Measurements from ENCODE around the gene GRIK3.

Gene GRIK3

GRCh38 chr1:36814774-36815173, 219.5 kb downstream of the GRIK3 start:
- Histone ChIP-seq H3K4me3 (ENCODE audit: low read length) (no peak overlapping the region), H3K4me1 (ENCODE audit: control insufficient read depth, low read length) (no peaks in the 10 kb centered on the region), H3K36me3 (ENCODE audit: control insufficient read depth, low read length) (no peaks in the 10 kb centered on the region), H3K27me3 (ENCODE audit: control insufficient read depth, low read length) (peaks cover 23% of the 10 kb centered on the region), H3F3A (ENCODE audit: control insufficient read depth, insufficient read depth) (no peaks in the 10 kb centered on the region), H4K20me1 (ENCODE audit: control insufficient read depth, insufficient read depth, low read depth, low read length) (no peaks in the 10 kb centered on the region), H3K9me2 (replicated peaks; ENCODE audit: control insufficient read depth, low read length) (no peaks in the 10 kb centered on the region), H3K27ac (ENCODE audit: low read depth, low read length) (no peak overlapping the region), H3K79me2 (ENCODE audit: control insufficient read depth, low read length) (no peaks in the 10 kb centered on the region), H3K4me2 (ENCODE audit: low read length) (no peak overlapping the region), H3K9me3 (ENCODE audit: control insufficient read depth, insufficient read depth, low read length) (no peaks in the 10 kb centered on the region)
- TF ChIP-seq EZH2phosphoT487 (IDR thresholded peaks at IDR 0.05; ENCODE audit: borderline replicate concordance, low read length) (no peak), CTCF (IDR thresholded peaks at IDR 0.05; ENCODE audit: low read depth, low read length, poor library complexity, severe bottlenecking) (no peak)

GRCh38 chr1:36814083-36814482, 220.2 kb downstream of the GRIK3 start:
- Histone ChIP-seq H3K27ac (ENCODE audit: low read depth, low read length) (no peak overlapping the region), H3K4me1 (ENCODE audit: control insufficient read depth, low read length) (no peaks in the 10 kb centered on the region), H3F3A (ENCODE audit: control insufficient read depth, insufficient read depth) (no peaks in the 10 kb centered on the region), H3K9me3 (ENCODE audit: control insufficient read depth, insufficient read depth, low read length) (no peaks in the 10 kb centered on the region), H3K4me2 (ENCODE audit: low read length) (no peak overlapping the region), H3K27me3 (ENCODE audit: control insufficient read depth, low read length) (peaks cover 28% of the 10 kb centered on the region), H3K9me2 (replicated peaks; ENCODE audit: control insufficient read depth, low read length) (no peaks in the 10 kb centered on the region), H3K4me3 (ENCODE audit: low read length) (no peak overlapping the region), H3K79me2 (ENCODE audit: control insufficient read depth, low read length) (no peaks in the 10 kb centered on the region), H4K20me1 (ENCODE audit: control insufficient read depth, insufficient read depth, low read depth, low read length) (no peaks in the 10 kb centered on the region), H3K36me3 (ENCODE audit: control insufficient read depth, low read length) (no peaks in the 10 kb centered on the region)
- no peak for TF ChIP-seq EZH2phosphoT487 (IDR thresholded peaks at IDR 0.05; ENCODE audit: borderline replicate concordance, low read length)
- no peak for TF ChIP-seq CTCF (IDR thresholded peaks at IDR 0.05; ENCODE audit: low read depth, low read length, poor library complexity, severe bottlenecking)

- Histone ChIP-seq H3K4me2 (ENCODE audit: low read length) (no peak overlapping the region), H3K27me3 (ENCODE audit: control insufficient read depth, low read length) (peaks cover 15% of the 10 kb centered on the region; the same call in 1 of the 2 replicates), H3K36me3 (ENCODE audit: control insufficient read depth, low read length) (no peaks in the 10 kb centered on the region), H3K4me3 (ENCODE audit: low read length) (no peak overlapping the region), H3F3A (ENCODE audit: control insufficient read depth, insufficient read depth) (no peaks in the 10 kb centered on the region), H3K9me2 (replicated peaks; ENCODE audit: control insufficient read depth, low read length) (no peaks in the 10 kb centered on the region), H4K20me1 (ENCODE audit: control insufficient read depth, insufficient read depth, low read depth, low read length) (no peaks in the 10 kb centered on the region), H3K79me2 (ENCODE audit: control insufficient read depth, low read length) (no peaks in the 10 kb centered on the region), H3K4me1 (ENCODE audit: control insufficient read depth, low read length) (no peaks in the 10 kb centered on the region), H3K27ac (ENCODE audit: low read depth, low read length) (no peak overlapping the region), H3K9me3 (ENCODE audit: control insufficient read depth, insufficient read depth, low read length) (no peaks in the 10 kb centered on the region)
- no peak for TF ChIP-seq CTCF (IDR thresholded peaks at IDR 0.05; ENCODE audit: low read depth, low read length, poor library complexity, severe bottlenecking)
- TF ChIP-seq EZH2phosphoT487 (IDR thresholded peaks at IDR 0.05; ENCODE audit: borderline replicate concordance, low read length): no peak
Observed at GRCh38 chr1:36807262-36807661, 227.1 kb downstream of the GRIK3 start.

All from DOHH2 (cell line).